SHP77 treated with DMSO at 0.1 percent for 48 hours (cell line): Measurements from ENCODE around the gene EXOC3.
"Not testable (repeated sequence)": the region's sequence is repeated elsewhere in the genome, so short reads cannot be mapped to it uniquely, and the experiment has no call there.

Experiments
- DNase-seq: peaks from one replicate; lab custom pipeline; 2025; lab: John Stamatoyannopoulos, UW

Gene EXOC3

DNA sequence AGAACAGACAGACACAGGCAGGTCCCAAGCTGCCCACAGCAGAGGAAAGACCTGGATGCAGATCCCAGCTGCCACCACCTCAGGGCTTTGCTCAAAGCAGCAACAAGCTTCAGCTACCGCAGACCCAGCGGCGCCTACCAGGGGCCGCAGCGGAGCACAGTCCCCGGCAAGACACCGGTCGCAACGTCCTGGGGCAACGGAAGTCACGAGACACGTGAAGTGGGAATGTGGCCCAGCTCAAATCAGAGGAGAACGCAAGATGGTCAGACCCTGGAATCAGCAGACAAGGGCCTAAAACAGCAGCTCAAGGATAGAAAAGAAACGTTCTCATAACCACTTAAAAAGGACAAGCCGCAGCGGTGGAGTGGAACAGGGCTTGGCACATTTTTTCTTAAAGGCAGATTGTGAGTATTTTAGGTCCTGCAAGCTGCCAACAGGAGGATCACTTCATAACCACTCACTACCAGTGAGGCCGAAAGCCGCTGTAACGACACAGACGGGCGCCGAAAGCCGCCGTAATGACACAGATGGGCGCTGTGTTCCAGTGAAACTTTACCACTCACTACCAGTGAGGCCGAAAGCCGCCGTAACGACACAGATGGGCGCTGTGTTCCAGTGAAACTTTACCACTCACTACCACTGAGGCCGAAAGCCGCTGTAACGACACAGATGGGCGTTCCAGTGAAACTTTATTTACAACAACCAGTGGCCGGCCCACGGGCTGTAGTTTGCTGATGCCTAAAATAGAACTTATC, 59.5 kb downstream of the EXOC3 start:
- no peak for DNase-seq

DNA sequence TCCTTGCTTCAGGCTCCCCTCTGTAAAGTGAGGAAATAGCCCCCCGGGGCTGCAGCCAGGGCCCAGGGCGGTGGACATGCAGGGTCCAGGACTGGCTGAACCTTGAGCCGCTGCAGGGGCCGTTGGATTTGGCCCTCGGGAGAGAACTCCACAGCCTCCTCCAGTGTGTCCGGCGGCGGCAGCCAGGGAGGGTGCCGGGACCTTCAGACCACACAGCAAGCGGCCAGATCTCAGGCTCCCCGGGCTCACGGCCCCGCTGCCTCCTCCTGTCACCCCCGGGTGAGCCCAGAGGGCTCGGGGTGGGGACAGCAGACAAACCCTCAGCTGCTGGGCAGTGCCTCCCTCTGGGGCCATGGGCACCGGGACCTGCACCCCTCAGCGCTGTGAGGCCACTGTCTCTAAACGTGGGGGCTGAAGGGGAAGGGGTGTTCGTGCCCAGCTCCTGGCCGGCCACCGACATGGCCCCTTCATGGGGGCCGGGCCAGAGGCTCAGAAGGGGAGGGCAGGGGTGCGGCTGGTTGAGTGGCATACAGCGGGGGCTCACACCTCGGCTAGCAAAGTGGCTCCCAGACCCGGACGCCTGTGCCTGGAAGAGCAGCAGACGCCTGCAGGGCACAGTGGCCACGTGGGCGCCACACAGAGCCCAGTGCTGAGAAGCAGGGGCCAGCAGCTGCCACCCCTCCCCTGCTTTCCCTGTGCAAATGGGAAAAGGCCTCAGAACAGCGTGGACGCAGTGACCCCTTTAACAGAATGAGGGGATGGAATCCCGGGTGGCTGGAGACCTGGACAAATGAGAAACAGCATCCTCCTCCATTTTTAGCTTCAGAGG, 61.6 kb downstream of the EXOC3 start:
- no peak for DNase-seq

DNA sequence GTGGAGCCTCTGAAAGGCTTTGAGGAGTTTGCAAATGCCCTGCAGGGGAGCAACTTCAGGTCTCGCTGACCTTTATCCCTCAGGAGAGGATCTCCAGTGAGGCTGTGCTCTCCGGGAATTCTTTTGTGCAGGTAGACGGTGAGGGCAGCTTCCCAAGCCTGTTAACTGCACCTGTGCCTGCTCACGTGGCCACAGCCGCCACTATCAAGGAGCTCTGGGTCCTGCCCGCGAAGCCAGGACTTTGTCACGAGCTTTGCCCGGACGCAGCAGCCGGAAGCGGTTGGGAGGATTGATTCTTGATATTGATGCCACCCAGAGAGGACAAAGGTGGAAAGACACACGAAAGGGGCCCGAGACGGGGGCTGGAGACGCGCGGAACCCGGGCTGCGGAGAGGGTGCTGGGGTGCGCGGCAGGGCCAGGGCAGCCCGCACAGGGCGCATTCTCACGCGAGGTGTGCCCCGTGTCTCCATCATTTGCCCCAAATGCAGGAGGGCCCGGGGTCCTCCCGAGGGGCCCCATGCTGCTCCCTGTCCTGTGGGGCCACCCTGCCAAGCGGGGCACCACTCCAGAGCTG, 63.1 kb downstream of the EXOC3 start:
- no peak for DNase-seq

DNA sequence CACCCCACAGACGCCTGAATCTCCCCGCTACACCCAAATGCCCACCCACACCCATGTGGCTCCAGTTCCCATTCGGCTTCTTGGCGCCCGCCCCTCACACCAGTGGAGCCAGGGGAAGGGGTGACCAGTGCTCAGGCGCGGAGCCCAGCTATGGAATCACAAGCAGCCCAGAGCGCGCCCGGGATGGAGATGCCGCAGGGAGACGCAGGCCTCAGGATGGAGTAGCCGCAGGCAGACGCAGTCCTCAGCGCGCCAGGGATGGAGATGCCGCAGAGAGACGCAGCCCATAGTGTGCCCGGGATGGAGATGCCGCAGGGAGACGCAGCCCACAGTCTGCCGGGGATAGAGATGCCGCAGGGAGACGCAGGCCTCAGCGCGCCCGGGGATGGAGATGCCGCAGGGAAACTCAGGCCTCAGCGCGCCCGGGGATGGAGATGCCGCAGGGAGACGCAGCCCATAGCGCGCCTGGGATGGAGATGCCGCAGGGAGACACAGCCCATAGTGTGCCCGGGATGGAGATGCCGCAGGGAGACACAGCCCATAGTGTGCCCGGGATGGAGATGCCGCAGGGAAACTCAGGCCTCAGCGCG, 65.1 kb downstream of the EXOC3 start:
- DNase-seq = not testable (repeated sequence)

DNA sequence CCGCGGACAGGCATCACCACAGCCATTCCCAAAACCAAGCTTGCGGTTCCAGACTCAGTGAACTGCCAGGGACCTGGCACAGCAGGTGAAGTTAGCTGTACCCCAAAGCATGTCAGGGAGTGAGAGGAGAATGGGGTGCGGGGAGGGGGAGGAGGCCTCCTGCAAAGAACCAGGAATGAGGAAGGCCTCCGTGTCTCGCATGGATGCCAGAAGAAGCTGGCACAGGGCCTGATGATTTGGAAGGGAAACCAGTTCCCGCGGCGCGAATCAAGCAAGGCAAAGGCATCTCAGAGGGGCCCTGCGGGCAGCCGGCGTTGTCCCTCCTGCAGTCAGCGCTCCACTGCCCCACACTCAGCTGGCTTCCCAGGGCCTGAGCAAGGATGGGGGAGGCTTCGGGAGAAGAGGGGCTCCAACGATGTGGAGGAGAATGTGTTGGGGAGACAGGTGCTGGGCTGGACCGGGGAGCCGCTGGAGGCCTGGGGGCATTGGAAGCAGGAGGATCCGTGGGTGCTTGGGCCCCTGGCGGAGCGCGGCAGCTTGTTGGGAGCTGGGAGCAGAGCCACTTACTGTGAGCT, 66.7 kb downstream of the EXOC3 start:
- DNase-seq = no peak

DNA sequence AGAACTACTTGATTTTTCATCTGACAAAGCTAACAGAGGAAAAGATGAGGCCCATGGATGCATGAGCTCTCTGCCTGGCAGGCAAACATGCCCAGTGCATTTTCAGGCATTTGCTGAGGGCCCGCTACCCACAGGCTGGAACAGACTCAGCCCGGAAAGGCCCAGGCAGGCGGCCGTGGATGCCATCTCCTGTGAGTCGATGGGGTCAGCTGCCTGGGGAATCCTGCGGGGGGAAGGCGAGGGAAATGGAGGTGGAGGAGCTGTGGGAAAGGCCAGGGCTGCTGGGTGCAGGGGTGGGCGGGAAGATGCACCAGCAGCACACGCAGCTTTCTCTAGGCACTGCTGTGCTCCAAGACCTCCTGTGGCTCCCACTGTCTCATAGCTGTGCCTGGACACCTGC, 67.5 kb downstream of the EXOC3 start:
- no peak for DNase-seq

DNA sequence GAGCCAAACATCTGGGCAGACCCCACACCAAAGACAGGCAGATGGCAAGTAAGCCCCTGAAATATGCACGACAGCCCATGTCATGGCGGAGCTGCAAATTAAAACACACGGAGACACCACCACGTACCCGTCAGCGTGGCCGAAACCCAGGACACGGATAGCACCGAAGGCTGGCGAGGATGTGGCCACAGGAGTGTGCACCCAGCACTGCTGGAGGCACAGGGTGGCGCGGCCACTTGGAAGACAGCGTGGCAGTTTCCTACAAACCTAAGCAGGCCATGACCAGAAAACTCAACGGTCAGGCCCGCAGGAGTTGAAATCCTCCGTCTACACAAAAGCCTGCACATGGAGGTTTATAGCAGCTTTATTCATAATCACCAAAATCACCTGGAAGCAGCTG, 68.5 kb downstream of the EXOC3 start:
- no peak for DNase-seq

DNA sequence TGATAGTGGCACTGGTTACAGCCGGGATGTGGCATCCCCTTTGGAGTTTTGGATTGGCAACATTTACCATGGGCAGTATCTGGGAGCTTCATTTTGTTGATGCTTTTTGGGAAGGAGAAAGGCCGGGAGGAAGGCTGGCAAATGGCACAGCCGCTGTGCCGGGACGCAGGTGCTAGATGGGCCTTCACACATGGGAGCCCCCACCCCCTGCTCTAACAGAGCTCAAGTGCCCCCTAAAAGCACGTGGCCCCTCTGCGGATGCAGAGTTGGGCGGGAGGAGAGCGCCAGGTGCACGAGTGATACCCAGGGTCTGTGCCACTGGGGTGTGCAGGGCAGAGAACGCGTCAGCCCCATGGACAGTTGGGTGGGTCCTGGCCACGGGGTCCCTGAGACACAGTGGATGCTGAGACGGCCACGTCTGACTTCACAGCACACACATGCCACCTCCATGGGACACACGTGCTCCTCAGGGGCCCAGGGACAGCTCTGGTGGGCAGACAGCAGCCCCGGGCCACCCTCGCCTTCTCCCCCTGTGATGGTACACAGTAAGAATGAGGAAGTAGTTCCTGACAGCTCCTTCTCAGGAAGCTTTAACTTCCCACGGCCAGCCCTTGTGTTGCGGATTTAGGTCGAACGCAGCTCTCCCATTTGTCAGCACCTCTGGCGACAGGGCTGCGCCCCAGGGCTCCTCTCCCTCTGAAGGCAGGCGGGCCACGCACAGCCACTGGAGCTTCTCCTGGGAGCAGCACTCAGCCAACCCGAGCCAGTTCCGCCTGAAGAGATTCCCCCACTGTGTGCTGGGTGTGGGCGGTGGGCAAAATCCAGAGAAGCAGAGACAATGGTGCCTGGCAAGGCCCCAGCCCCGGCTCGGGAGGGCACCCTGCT, 70.5 kb downstream of the EXOC3 start:
- no peak for DNase-seq

DNA sequence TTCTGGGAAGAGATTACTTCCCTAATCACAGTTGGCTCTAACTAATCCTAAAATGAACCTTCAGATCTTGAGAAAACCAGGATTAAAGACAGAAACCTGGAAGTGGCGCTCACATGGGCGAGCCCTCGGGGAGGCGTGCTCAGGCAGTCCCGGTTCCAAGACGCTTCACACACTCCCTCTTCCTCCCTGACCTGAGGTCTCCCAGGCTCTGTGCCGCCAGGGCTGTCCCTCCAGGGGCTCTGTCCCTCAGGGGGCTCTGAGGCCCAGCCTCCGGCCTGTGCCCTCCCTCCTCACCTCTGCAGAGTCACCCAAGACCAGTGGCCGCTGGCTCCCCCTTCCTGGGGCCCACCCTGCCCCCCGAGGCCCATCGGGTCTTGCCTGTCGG, 71.1 kb downstream of the EXOC3 start:
- no peak for DNase-seq

DNA sequence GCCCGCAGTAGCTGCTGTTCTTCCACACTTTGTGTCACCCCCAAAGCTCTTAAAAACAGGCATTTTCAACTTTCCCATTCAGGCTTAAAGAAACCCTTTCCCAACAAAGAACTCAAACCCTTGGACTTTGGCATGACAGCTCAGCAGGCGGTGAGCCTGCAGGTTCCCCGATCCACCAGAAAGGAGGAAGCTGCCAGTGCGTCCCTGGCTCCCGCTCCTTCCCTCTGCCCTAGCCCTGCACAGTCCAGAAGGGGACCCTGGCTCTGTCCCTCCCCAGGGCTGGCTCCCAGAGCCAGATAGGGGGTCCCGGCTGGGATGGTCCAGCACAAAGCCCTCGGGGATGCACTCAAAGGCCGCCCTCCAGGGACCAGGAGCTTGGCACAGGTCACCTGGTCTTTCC, 71.7 kb downstream of the EXOC3 start:
- DNase-seq = no peak

DNA sequence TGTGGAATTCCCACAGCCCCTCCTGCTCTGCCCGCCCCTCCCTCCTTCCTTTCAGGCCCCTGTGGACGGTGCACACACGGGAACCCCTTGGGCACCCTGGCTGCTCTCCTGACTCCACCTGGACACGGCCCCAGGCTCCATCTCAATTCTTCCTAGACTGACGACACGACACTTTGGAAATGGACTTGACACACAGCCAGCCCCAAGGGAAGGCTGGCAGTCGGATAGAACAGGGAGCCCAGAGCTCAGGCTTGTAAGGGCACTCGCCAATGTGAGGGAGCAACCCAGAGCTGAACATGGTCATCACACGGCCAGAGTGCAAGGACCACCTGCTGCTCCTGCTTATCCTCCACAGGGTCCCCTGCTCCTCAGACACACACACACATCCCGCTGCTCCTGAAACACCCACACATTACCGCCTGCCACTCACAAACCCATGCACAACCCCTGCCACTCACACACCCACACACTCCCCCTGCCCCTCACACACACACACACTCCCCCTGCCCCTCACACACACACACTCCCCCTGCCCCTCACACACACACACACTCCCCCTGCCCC, 72.4 kb downstream of the EXOC3 start:
- no peak for DNase-seq

DNA sequence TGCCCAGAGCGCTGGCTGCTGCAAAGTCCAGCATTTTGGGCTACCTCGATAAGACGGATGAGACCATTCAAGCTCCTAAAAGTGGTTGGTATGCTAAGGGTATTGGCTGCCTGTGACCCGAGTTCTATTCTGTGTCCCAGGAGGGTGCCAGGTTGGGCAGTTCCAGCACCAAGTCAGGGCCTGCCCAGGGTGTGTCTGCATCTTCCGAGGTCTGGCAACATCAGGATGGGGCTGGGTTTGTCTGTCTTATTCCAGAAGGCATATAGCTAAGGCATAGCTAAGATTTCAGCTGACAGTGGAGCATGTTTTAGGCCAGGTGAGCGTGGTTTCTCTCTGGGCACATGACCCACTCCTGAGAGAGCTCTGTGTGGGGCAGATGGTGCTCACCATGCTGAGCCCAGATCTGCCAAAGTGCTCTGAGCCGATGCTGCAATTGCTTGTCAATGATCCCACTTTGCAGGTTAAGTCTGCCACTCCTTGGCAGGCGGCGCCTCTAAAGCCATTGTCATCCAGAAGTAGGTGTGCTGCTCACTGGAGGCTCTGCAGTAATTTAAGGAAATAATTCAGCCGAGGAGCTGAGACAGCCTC, 73.5 kb downstream of the EXOC3 start:
- no peak for DNase-seq
